Ishikawa (cell line): ENCODE measurements around the gene URGCP.

Source experiments
- CEBPB ChIP-seq: IDR thresholded peaks from 2 replicates; pipeline ENCODE4 v1.6.1; 2012
- CREB1 ChIP-seq: IDR thresholded peaks from 2 replicates; pipeline ENCODE4 v1.6.1; 2012; ENCODE audit warnings: low read depth
- EP300 ChIP-seq: IDR thresholded peaks from 2 replicates; pipeline ENCODE4 v1.6.1; 2012; ENCODE audit warnings: borderline replicate concordance
- FOXM1 ChIP-seq: IDR thresholded peaks from 2 replicates; pipeline ENCODE4 v1.6.1; 2012; ENCODE audit warnings: low read depth, borderline replicate concordance
- RAD21 ChIP-seq: IDR thresholded peaks from 2 replicates; pipeline ENCODE4 v1.6.1; 2012; ENCODE audit warnings: low read depth
- REST ChIP-seq: IDR thresholded peaks from 2 replicates; pipeline ENCODE4 v1.6.1; 2012; ENCODE audit warnings: low read depth, mild to moderate bottlenecking
- TCF12 ChIP-seq: IDR thresholded peaks from 2 replicates; pipeline ENCODE4 v1.6.1; 2012; ENCODE audit warnings: low read depth
- TEAD4 ChIP-seq: IDR thresholded peaks from 2 replicates; pipeline ENCODE4 v1.6.1; 2012
- TF ChIP-seq, protein P1 (sequence below): IDR thresholded peaks from 2 replicates; pipeline ENCODE4 v1.6.1; 2012

DNA sequence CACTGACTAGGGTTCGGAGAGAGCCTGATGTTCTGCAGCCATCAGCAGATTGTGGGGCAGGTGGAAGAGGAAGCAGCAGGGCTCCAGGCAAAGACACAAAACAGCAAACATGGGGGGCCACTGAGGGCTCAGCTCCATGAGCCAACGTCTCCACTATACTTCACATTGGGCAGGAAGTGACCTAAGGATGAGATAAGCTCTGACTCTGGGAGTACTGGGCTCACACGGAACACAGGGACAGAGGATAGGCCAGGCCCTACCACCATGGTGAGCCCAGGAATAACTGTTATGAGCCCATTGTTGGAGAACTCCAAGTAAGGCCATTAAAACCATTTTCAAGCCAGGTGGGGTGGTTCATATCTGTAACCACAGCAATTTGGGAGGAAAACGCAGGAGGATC is 22.2 kb downstream of the URGCP start:
- TF ChIP-seq REST (no peak), TEAD4 (no peak), EP300 (no peak), CEBPB (no peak), RAD21 (no peak), TCF12 (no peak), CREB1 (no peak), FOXM1 (no peak)
- TF ChIP-seq, protein P1, sequence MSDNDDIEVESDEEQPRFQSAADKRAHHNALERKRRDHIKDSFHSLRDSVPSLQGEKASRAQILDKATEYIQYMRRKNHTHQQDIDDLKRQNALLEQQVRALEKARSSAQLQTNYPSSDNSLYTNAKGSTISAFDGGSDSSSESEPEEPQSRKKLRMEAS: no peak
